ENCODE data around the gene PNPLA6. TPM values are rescaled to one million over a fixed set of nuclear protein-coding genes. Genes with fewer than 3 reads are reported as not detected.

PNPLA6 gene
- total and polyA plus RNA-seq, 11 donors = 35.6 to 105 (median 49.9) TPM

DNA sequence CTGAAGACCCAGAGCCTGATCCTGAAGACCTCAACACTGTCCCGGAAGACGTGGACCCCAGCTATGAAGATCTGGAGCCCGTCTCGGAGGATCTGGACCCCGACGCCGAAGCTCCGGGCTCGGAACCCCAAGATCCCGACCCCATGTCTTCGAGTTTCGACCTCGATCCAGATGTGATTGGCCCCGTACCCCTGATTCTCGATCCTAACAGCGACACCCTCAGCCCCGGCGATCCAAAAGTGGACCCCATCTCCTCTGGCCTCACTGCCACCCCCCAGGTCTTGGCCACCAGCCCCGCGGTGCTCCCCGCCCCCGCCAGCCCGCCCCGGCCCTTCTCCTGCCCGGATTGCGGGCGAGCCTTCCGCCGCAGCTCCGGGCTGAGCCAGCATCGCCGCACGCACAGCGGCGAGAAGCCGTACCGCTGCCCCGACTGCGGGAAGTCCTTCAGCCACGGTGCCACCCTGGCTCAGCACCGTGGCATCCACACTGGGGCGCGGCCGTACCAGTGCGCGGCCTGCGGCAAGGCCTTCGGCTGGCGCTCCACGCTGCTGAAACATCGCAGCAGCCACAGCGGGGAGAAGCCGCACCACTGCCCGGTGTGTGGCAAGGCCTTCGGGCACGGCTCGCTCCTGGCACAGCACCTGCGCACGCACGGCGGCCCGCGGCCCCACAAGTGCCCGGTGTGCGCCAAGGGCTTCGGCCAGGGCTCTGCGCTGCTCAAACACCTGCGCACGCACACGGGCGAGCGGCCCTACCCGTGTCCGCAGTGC lies 16.0 kb upstream of the PNPLA6 start:
- Histone ChIP-seq H3K27ac (no peak overlapping the region), H3K4me1 (peaks cover 0 to 47% (median 32%) of the 10 kb centered on the region in 12 donors), H3K9me3 (no peaks in the 10 kb centered on the region), H3K36me3 (peaks cover 0 to 18% (median 3%) of the 10 kb centered on the region in 9 donors), H3K4me3 (no peak overlapping the region), H3K27me3 (no peaks in the 10 kb centered on the region)
- no peak for TF ChIP-seq POLR2A (IDR thresholded peaks at IDR 0.05)
- TF ChIP-seq, protein P1, sequence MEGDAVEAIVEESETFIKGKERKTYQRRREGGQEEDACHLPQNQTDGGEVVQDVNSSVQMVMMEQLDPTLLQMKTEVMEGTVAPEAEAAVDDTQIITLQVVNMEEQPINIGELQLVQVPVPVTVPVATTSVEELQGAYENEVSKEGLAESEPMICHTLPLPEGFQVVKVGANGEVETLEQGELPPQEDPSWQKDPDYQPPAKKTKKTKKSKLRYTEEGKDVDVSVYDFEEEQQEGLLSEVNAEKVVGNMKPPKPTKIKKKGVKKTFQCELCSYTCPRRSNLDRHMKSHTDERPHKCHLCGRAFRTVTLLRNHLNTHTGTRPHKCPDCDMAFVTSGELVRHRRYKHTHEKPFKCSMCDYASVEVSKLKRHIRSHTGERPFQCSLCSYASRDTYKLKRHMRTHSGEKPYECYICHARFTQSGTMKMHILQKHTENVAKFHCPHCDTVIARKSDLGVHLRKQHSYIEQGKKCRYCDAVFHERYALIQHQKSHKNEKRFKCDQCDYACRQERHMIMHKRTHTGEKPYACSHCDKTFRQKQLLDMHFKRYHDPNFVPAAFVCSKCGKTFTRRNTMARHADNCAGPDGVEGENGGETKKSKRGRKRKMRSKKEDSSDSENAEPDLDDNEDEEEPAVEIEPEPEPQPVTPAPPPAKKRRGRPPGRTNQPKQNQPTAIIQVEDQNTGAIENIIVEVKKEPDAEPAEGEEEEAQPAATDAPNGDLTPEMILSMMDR (IDR thresholded peaks at IDR 0.05) = no peak
- ATAC-seq (no peak), DNase-seq (peak in 1 of 5 donors; percentile 4)
- 97 to 98% (median 97%) methylated on average over 56 to 74 of the region's 74 CpGs for WGBS, 4 donors
- intact Hi-C loops (cut with DNase I) = loop anchor here in 4 of 10 donors (5.0 to 10.0 kb wide), 2 partner anchors 32 to 125 kb away; partner anchors contain the start of gene PEX11G (in 3 of the 4)

DNA sequence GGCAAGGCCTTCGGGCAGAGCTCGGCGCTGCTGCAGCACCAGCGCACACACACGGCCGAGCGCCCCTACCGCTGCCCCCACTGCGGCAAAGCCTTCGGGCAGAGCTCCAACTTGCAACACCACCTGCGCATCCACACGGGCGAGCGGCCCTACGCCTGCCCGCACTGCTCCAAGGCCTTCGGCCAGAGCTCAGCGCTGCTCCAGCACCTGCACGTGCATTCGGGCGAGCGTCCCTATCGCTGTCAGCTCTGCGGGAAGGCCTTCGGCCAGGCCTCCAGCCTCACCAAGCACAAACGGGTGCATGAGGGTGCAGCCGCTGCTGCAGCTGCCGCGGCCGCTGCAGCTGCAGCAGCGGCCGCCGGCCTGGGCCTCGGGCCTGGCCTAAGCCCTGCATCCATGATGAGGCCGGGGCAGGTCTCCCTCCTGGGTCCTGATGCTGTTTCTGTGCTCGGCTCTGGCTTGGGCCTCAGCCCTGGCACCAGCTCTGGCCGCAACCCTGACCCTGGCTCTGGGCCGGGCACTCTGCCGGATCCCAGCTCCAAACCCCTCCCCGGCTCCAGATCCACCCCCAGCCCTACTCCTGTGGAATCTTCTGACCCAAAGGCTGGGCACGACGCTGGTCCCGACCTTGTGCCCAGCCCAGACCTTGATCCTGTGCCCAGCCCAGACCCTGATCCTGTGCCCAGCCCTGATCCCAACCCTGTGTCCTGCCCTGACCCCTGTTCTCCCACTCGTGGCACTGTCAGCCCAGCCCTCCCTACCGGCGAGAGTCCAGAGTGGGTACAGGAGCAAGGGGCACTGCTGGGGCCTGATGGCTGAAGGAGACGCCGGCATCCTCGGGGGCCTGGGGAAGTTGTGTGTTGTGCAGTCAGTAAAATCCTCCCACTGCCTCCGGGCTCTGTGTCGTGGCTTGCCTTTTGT lies 15.1 kb upstream of the PNPLA6 start:
- ATAC-seq (no peak), DNase-seq (no peak)
- TF ChIP-seq POLR2A (IDR thresholded peaks at IDR 0.05) = no peak
- TF ChIP-seq, protein P1 (IDR thresholded peaks at IDR 0.05) = no peak
- Histone ChIP-seq H3K4me1 (peaks cover 0 to 46% (median 29%) of the 10 kb centered on the region in 12 donors), H3K27me3 (no peaks in the 10 kb centered on the region), H3K36me3 (peaks cover 0 to 26% (median 11%) of the 10 kb centered on the region in 9 donors), H3K9me3 (no peaks in the 10 kb centered on the region), H3K27ac (no peak overlapping the region), H3K4me3 (no peak overlapping the region)
- 88 to 91% (median 88%) methylated on average over 34 to 51 of the region's 51 CpGs for WGBS, 4 donors
- intact Hi-C loops (cut with DNase I) = loop anchor here in 4 of 10 donors (5.0 to 10.0 kb wide), 2 partner anchors 33 to 126 kb away; partner anchors contain the start of gene PEX11G (in 3 of the 4)

DNA sequence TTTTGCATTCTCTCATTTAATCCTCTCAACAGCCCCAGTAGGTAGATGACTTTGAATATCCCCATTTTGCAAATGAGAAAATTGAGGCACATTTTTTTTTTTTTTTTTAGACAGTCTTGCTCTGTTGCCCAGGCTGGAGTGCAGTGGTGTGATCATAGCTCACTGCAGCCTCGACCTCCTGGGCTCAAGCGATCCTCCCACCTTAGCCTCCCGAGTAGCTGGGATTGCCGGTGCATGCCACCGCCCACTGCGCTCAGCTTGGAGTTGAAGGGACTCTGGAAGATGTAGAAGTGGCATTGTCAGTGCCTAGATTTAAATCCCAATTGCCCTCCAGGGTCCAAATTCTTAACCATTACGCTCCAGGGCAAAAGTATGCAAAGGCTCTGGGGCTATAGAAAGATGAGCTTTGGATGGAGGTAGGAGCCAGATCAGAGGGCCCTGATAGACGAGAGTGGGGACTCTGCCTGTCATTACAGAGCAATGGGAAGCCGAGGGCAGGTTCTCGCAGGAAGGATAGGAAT lies 13.9 kb upstream of the PNPLA6 start:
- no peaks in the 10 kb centered on the region for H3K27me3 ChIP-seq
- peak in 1 of 5 donors; percentile 15 for DNase-seq
- intact Hi-C loops (cut with DNase I) = loop anchor here in 4 of 10 donors (1.0 to 10.0 kb wide), 3 partner anchors 13 to 127 kb away; partner anchors contain the start of gene PEX11G (in 3 of the 4)
- WGBS, 4 donors = 43 to 56% (median 49%) methylated on average over 10 of the region's 10 CpGs
- peak overlapping the region in 10 of 12 donors; percentile 67 to 97 (median 84) for H3K4me3 ChIP-seq
- peaks cover 0 to 36% (median 18%) of the 10 kb centered on the region in 9 donors for H3K36me3 ChIP-seq
- no peaks in the 10 kb centered on the region for H3K9me3 ChIP-seq
- H3K4me1 ChIP-seq = peaks cover 0 to 47% (median 23%) of the 10 kb centered on the region in 12 donors
- TF ChIP-seq POLR2A (IDR thresholded peaks at IDR 0.05) = no peak
- ATAC-seq = no peak
- H3K27ac ChIP-seq = peak overlapping the region in 10 of 12 donors; percentile 28 to 84 (median 68)

Data from heart left ventricle (tissue), 16 donors.